DOHH2 (cell line): ENCODE data around the gene NME7.

Source experiments
- EZH2phosphoT487 ChIP-seq: fragments of 200-600 bp; sonication (generic); IDR thresholded peaks from 2 replicates; pipeline ENCODE4 v1.6.1; 2017; ENCODE audit warnings: borderline replicate concordance, mild to moderate bottlenecking, antibody characterized with exemption, low read length, moderate library complexity, mixed read lengths
- TF ChIP-seq, protein P1 (sequence below): fragments of 200-600 bp; sonication (generic); IDR thresholded peaks from one replicate; pipeline ENCODE4 v1.5.1; 2014; ENCODE audit warnings: antibody characterized with exemption, mild to moderate bottlenecking, low read depth, low read length; ENCODE audit not compliant: poor library complexity, severe bottlenecking

- TF ChIP-seq, protein P1, sequence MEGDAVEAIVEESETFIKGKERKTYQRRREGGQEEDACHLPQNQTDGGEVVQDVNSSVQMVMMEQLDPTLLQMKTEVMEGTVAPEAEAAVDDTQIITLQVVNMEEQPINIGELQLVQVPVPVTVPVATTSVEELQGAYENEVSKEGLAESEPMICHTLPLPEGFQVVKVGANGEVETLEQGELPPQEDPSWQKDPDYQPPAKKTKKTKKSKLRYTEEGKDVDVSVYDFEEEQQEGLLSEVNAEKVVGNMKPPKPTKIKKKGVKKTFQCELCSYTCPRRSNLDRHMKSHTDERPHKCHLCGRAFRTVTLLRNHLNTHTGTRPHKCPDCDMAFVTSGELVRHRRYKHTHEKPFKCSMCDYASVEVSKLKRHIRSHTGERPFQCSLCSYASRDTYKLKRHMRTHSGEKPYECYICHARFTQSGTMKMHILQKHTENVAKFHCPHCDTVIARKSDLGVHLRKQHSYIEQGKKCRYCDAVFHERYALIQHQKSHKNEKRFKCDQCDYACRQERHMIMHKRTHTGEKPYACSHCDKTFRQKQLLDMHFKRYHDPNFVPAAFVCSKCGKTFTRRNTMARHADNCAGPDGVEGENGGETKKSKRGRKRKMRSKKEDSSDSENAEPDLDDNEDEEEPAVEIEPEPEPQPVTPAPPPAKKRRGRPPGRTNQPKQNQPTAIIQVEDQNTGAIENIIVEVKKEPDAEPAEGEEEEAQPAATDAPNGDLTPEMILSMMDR: no peak
- no peak for TF ChIP-seq EZH2phosphoT487
Observed at GRCh38 chr1:169305948-169306347, 61.6 kb downstream of the NME7 start.
